Left forelimb (tissue), 1 donor: ENCODE data around the gene ANGPTL2.
A peak's percentile ranks its signal among the peaks of the same experiment; 100 is the strongest.

Experiments used
- DNase-seq: peaks from one replicate; pipeline ENCODE4 v3.0.0-alpha.2; 2018; ENCODE audit warnings: low spot score

Gene ANGPTL2

GRCh38 chr9:127136081-127136879, 13.8 kb upstream of the ANGPTL2 start:
- DNase-seq: no peak

GRCh38 chr9:127135056-127135745, 12.8 kb upstream of the ANGPTL2 start:
- DNase-seq: no peak

- peak; percentile 82 for DNase-seq
These were observed 11.3 kb upstream of the ANGPTL2 start for GRCh38 chr9:127133739-127134167.

GRCh38 chr9:127132921-127133647, 10.6 kb upstream of the ANGPTL2 start:
- DNase-seq: peak; percentile 65

GRCh38 chr9:127132375-127132774, 9.9 kb upstream of the ANGPTL2 start:
- DNase-seq: peak; percentile 52

- DNase-seq: peak; percentile 42
These were observed 9.4 kb upstream of the ANGPTL2 start for GRCh38 chr9:127131871-127132270.

- peak; percentile 70 for DNase-seq
These were observed 8.5 kb upstream of the ANGPTL2 start for GRCh38 chr9:127130661-127131538.

GRCh38 chr9:127130235-127130634, 7.8 kb upstream of the ANGPTL2 start:
- DNase-seq: no peak

- peak; percentile 40 for DNase-seq
These were observed 7.3 kb upstream of the ANGPTL2 start for GRCh38 chr9:127129718-127130085.

- peak; percentile 25 for DNase-seq
These were observed 6.8 kb upstream of the ANGPTL2 start for GRCh38 chr9:127129073-127129717.

- DNase-seq: peak; percentile 70
These were observed 6.1 kb upstream of the ANGPTL2 start for GRCh38 chr9:127128341-127129072.

GRCh38 chr9:127126971-127127370, 4.5 kb upstream of the ANGPTL2 start:
- DNase-seq: no peak

- no peak for DNase-seq
These were observed 2.4 kb upstream of the ANGPTL2 start for GRCh38 chr9:127124792-127125191.

- no peak for DNase-seq
These were observed 1.7 kb upstream of the ANGPTL2 start for GRCh38 chr9:127124111-127124531.

GRCh38 chr9:127123064-127123890, 842 bp upstream of the ANGPTL2 start:
- no peak for DNase-seq

GRCh38 chr9:127121628-127122175, 733 bp downstream of the ANGPTL2 start:
- DNase-seq: no peak

GRCh38 chr9:127119320-127119709, 3.1 kb downstream of the ANGPTL2 start:
- DNase-seq: no peak

GRCh38 chr9:127118597-127119319, 3.7 kb downstream of the ANGPTL2 start:
- no peak for DNase-seq

- no peak for DNase-seq
These were observed 4.6 kb downstream of the ANGPTL2 start for GRCh38 chr9:127117801-127118200.
